ENCODE results near the gene EFL1. TPM values are rescaled to one million over a fixed set of nuclear protein-coding genes. Genes with fewer than 3 reads are reported as not detected.

Gene EFL1
- 17.5 TPM for total RNA-seq

GRCh38 chr15:82262422-82263026 is at the start of gene EFL1, which contains the start of gene SAXO2:
Gene EFL1, minus strand, starts transcription at chr15:82262734. Its CDS starts 956 bp downstream, at chr15:82261778.
Gene SAXO2, plus strand, starts transcription at chr15:82262818. Its CDS starts 62 bp downstream, at chr15:82262880.

Small RNAs within 50 kb of the gene (small RNA-seq; reads per million reads assigned to genes)
- 0.14 reads per million for gene RNU1-77P (ENCODE audit: low replicate concordance)

Other genes starting within 250 kb of the EFL1 start
- 16.7 TPM for gene MEX3B, start 216.7 kb downstream of the EFL1 start, total RNA-seq
- 2.5 TPM for gene SAXO2, start 84 bp upstream of the EFL1 start, total RNA-seq
- gene GOLGA6L10, start 86.7 kb upstream of the EFL1 start, total RNA-seq = 7.0 TPM
- gene GOLGA6L9, start 167.1 kb upstream of the EFL1 start, total RNA-seq = 5.1 TPM